ENCODE results near the gene PPP1R12B. TPM values are rescaled to one million over a fixed set of nuclear protein-coding genes. Genes with fewer than 3 reads are reported as not detected.
"Not testable (repeated sequence)": the region's sequence is repeated elsewhere in the genome, so short reads cannot be mapped to it uniquely, and the experiment has no call there.

The PPP1R12B gene
- total RNA-seq, 2 experiments from 2014 or later: 13.0 to 14.1 TPM

- peaks cover 13% of the 10 kb centered on the region for H3K27me3 Mint-ChIP-seq
- H3K36me3 Mint-ChIP-seq (ENCODE audit: low read depth): no peaks in the 10 kb centered on the region
- no peak overlapping the region for H3K4me3 Mint-ChIP-seq
- no peak overlapping the region for H3K27ac Mint-ChIP-seq
- intact Hi-C loops (cut with micrococcal nuclease): no loop called here
- ATAC-seq (no peak), DNase-seq (no peak)
- ChIA-PET POLR2A (no interaction called here), CTCF (interaction anchor here (1.1 to 1.9 kb wide), 2 partner anchors 10 to 44 kb away, joined by 3 to 4 read pairs; no protein-coding TSS in a partner anchor)
- no peaks in the 10 kb centered on the region for H3K9me3 Mint-ChIP-seq
- no peak for TF ChIP-seq CTCF (IDR thresholded peaks at IDR 0.05)
- peaks cover 17% of the 10 kb centered on the region for H3K4me1 Mint-ChIP-seq (ENCODE audit: low read depth)
Observed at GRCh38 chr1:202616355-202616915, 267.9 kb downstream of the PPP1R12B start.

GRCh38 chr1:202619012-202619411 is 270.5 kb downstream of the PPP1R12B start:
- intact Hi-C loops (cut with micrococcal nuclease); ATAC-seq; CTCF ChIA-PET; H3K9me3 Mint-ChIP-seq; H3K4me3 Mint-ChIP-seq; DNase-seq; POLR2A ChIA-PET; H3K27ac Mint-ChIP-seq; H3K36me3 Mint-ChIP-seq (ENCODE audit: low read depth): not testable (repeated sequence)
- H3K4me1 Mint-ChIP-seq (ENCODE audit: low read depth): peaks cover 17% of the 10 kb centered on the region
- peaks cover 13% of the 10 kb centered on the region for H3K27me3 Mint-ChIP-seq

GRCh38 chr1:202619505-202619904 is 271.0 kb downstream of the PPP1R12B start:
- no peak overlapping the region for H3K4me3 Mint-ChIP-seq
- intact Hi-C loops (cut with micrococcal nuclease): no loop called here
- peaks cover 17% of the 10 kb centered on the region for H3K4me1 Mint-ChIP-seq (ENCODE audit: low read depth)
- ChIA-PET CTCF (no interaction called here), POLR2A (no interaction called here)
- H3K36me3 Mint-ChIP-seq (ENCODE audit: low read depth): no peaks in the 10 kb centered on the region
- ATAC-seq: no peak
- no peak overlapping the region for H3K27ac Mint-ChIP-seq
- no peak for DNase-seq
- no peaks in the 10 kb centered on the region for H3K9me3 Mint-ChIP-seq
- TF ChIP-seq CTCF (IDR thresholded peaks at IDR 0.05): no peak
- peaks cover 13% of the 10 kb centered on the region for H3K27me3 Mint-ChIP-seq

GRCh38 chr1:202620036-202620435 is 271.5 kb downstream of the PPP1R12B start:
- H3K36me3 Mint-ChIP-seq (ENCODE audit: low read depth); intact Hi-C loops (cut with micrococcal nuclease); H3K9me3 Mint-ChIP-seq; H3K4me3 Mint-ChIP-seq; POLR2A ChIA-PET; DNase-seq; ATAC-seq; H3K27ac Mint-ChIP-seq: not testable (repeated sequence)
- H3K27me3 Mint-ChIP-seq: peaks cover 13% of the 10 kb centered on the region
- CTCF ChIA-PET: interaction anchor here (1.1 kb wide), 1 partner anchor 100 kb away, joined by 3 read pairs; no protein-coding TSS in a partner anchor
- peaks cover 17% of the 10 kb centered on the region for H3K4me1 Mint-ChIP-seq (ENCODE audit: low read depth)

- no peak for ATAC-seq
- Mint-ChIP-seq H3K4me3 (no peak overlapping the region), H3K36me3 (ENCODE audit: low read depth) (no peaks in the 10 kb centered on the region), H3K27ac (no peak overlapping the region), H3K9me3 (no peaks in the 10 kb centered on the region), H3K27me3 (peaks cover 9% of the 10 kb centered on the region), H3K4me1 (ENCODE audit: low read depth) (peaks cover 4% of the 10 kb centered on the region)
- ChIA-PET POLR2A (no interaction called here), CTCF (no interaction called here)
- DNase-seq: no peak
- intact Hi-C loops (cut with micrococcal nuclease): no loop called here
- no peak for TF ChIP-seq CTCF (IDR thresholded peaks at IDR 0.05)
Observed at GRCh38 chr1:202621446-202621845, 272.9 kb downstream of the PPP1R12B start.

- ChIA-PET POLR2A (no interaction called here), CTCF (no interaction called here)
- DNase-seq (no peak), ATAC-seq (no peak)
- peaks cover 15% of the 10 kb centered on the region for H3K27me3 Mint-ChIP-seq
- TF ChIP-seq CTCF (IDR thresholded peaks at IDR 0.05): no peak
- H3K4me3 Mint-ChIP-seq: no peak overlapping the region
- H3K9me3 Mint-ChIP-seq: no peaks in the 10 kb centered on the region
- no peak overlapping the region for H3K27ac Mint-ChIP-seq
- no peaks in the 10 kb centered on the region for H3K4me1 Mint-ChIP-seq (ENCODE audit: low read depth)
- H3K36me3 Mint-ChIP-seq (ENCODE audit: low read depth): no peaks in the 10 kb centered on the region
- intact Hi-C loops (cut with micrococcal nuclease): no loop called here
Observed at GRCh38 chr1:202622388-202622787, 273.9 kb downstream of the PPP1R12B start.

Measured in activated CD8-positive, alpha-beta T cell treated with anti-CD3 and anti-CD28 coated beads for 36 hours (primary cell).